HPDE6-E6E7 (cell line): ENCODE data around the gene DOCK10.
A peak's percentile ranks its signal among the peaks of the same experiment; 100 is the strongest.

Source experiments
- DNase-seq: peaks from one replicate; pipeline ENCODE4 v3.0.0; 2011; ENCODE audit warnings: missing footprints; ENCODE audit errors: extremely low spot score

The DOCK10 gene

DNA sequence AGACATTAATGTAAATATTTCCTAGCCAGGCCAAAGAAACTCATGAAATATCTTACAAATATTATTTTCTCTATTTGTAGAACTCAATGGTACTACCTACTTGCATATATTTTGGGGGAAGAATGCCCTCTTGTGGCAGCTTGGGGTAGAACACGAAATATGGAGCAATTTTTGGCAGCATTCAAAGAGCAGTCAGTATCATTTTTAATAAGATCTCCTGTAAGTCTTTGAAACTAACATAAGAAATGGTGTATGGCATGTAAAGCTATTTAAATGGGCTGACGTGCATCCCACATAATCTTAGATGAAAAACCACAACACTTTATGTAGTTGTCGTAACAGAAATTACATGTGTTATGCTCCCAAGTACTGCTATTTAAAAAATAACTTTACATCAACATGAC lies 263.8 kb downstream of the DOCK10 start:
- DNase-seq, result peak; percentile 17

DNA sequence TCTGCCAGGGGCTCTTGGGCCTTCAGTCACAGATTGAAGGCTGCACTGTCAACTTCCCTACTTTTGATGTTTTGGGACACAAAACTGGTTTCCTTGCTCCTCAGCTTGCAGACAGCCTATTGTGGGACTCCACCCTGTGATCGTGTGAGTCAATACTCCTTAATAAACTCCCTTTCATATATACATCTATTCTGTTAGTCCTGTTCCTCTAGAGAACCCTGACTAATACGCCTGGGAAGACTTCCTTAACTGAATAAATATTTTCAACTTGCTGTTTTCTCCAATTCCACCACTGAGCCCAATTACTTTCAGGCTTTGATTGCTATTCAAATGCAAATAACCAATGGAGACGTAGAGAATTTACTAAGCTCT lies 264.7 kb downstream of the DOCK10 start:
- DNase-seq, result no peak

DNA sequence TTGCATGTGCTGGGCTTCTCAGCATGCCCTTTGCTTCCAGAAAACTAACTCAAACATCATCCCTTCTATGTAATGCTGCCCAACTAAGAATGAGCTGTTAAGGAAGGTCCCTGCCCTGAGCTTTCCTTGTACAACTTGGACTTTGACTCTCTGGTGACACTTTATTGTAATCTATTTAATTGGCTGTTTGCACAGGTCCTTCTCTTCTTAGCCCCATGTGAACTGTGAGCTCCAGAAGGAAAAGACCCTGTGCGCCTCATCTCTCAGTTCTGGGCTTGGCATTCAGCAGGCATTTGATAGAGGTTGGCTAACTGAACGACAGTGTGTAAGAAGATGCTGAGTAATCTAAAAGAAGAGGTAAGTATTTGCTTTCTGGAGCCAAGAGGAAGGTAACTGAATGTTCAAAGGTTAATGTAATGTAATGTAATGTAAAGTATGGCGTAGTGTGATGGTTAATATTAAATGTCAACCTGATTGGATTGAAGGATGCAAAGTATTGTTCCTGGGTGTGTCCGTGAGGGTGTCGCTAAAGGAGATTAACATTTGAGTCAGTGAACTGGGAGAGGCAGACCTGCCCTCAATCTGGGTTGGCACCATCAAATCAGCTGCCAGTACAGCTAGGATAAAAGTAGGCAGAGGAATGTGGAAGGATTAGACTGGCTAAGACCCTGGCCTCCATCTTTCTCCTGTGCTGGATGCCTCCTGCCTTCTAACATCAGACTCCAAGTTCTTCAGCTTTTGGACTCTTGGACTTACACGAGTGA lies 265.3 kb downstream of the DOCK10 start:
- DNase-seq, result no peak

DNA sequence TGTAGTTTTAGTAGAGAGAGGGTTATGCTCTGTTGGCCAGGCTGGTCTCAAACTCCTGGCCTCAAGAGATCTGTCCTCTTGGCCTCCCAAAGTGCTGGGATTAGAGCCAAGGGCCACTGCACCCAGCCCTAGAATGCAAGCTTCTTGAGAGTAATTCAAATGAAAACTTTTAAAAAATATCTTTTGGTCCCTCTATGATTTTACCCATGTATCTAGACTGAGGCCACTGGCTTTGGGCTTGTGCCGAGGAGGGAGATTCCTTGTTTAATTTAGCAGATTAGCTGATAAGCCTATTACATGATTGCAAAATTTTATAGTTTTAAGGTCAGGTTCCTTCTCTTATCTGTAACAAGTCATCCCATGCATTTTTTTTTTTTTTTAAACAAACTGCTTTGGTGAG lies 266.6 kb downstream of the DOCK10 start:
- DNase-seq, result no peak

DNA sequence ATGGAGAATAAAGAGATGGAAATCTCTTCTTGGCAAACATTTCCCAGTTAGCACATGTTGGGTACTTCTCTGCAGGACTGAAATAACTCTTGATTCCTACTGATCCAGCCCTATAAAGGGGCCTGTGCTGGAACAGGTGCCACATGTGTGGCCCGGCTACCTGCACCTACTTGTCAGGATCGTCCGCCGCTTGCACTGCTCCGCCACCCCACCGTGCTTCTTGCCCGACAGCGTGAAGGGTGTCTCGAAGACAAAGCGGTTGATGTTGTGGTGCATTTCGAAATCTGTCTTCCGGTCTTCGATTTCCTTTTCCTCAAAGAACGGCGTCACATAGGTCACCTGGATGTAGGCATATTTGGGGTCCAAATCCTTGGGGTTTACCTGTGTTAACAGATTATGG lies 267.5 kb downstream of the DOCK10 start:
- DNase-seq, result no peak

DNA sequence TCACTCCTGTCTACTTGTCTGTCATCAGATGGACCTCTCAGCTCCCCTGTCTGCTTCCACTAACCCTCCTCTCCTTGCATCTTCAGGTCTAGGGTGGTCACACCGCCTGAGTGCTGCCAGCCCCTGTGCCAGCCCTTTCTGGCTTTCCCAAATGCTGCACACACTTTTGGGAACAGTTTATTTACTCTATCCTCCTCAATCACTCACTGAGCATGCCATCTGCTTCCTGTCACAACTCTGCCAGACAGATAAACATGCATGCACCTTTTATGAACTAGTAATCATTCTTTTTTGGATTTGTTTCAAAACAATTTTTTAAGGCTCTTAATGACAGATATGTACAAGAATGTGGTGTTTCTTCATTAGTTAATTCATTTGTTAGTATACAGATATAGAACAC lies 269.8 kb downstream of the DOCK10 start:
- no peak for DNase-seq

DNA sequence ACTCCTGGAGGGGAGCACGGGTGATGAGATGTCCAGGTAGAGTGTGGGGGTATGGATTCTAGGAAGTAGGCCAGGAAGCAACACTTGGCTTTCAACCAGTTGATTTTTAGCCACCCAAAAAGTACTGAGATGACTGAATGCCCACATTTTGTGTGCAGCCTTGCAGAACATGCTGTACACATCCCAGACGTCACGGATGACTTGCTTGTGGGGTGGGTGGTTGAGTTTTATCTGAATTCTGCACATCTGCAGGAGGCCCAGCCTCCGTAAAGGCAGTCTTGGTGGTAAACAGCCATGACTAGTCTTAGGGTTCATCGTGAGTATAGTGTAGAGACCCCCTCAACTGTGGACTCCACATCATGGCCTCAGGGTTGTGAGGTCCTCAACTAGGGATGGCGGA lies 272.8 kb downstream of the DOCK10 start:
- no peak for DNase-seq

DNA sequence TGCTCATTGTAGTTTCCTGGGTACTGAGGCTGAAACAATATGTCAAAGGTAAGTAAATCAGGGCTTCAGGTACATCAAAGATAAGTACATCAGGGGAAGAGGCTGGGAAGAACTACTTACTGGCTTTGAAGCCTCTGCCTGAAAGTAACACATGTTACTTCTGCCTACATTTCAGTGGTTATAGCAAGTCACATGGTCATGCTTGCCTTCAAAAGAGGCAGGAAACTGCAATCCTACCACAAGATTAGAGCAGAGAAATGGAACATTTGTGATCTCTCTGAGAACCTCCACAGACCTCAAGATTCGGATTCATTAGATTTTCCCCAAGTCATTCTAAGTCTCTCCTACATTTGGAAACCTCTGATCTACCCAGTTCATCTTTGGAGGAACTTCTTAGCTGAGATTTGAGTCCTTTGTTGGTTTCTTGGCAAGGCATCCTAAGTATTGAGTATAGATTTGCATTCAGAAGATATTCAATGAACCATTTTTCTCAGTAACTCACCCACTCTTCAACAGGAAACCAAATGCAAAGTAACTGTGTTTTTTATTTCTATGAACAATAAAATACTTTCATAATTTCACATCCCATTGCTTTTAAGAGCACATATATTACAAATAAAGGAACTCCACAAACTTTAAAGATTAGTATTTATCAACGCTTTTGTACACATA lies 277.6 kb downstream of the DOCK10 start:
- DNase-seq, result no peak

DNA sequence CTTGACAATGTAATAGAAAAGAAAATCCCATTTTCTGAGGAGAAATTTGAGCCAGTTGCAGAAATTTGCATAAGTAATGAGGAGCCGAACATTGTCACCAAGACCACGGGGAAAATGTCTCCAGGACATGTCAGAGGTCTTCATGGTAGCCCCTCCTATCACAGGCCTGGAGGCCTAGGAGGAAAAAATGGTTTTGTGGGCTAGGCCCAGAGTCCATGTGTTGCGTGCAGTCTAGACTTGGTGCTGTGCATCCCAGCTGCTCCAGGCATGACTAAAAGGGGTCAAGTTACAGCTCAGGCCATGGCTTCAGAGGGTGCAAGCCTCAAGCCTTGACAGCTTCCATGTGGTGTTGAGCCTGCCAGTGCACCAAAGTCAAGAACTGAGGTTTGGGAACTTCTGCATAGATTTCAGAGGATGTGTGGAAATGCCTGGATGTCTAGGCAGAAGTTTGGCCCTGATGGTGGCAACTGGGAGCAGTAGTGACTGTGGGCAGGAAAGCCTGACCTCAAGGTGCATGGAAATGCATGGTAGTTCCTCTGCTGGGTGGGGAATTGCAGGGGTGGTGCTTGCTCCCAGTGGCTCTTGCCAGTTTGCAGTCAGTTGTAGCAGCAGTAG lies 284.2 kb downstream of the DOCK10 start:
- no peak for DNase-seq

DNA sequence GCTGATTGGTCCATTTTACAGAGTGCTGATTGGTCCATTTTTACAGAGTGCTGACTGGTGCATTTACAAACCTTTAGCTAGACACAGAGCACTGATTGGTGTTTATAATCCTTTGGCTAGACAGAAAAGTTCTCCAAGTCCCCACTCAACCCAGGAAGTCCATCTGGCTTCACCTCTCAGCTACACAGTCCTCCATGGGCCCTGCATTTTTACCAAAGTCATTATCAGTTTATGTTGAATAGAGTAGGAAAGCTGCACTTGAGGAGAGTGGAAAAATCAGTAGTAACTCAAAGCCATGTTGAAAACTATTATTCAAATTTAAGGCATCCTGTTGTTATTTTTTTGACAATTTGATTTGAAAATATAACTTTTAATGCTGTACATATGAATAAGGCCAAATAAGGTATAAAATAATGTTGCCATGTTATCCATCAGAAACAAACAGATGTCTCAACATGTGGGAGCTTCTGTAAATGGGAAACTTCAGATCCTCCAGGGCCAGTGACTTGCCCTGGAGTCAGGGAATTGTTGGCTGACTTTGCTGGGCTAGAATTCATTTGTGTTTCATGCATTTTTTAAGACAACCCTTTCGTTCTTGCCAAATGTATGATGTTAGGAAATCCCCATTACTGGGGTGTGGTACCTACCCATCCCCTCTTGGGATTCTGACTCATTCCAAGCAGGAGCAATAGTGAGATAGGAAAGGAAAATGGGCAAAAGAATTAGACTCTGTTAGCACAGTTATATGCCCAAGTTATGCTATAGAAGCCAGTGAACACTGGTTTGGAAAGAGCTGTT lies 288.3 kb downstream of the DOCK10 start:
- DNase-seq, result no peak

DNA sequence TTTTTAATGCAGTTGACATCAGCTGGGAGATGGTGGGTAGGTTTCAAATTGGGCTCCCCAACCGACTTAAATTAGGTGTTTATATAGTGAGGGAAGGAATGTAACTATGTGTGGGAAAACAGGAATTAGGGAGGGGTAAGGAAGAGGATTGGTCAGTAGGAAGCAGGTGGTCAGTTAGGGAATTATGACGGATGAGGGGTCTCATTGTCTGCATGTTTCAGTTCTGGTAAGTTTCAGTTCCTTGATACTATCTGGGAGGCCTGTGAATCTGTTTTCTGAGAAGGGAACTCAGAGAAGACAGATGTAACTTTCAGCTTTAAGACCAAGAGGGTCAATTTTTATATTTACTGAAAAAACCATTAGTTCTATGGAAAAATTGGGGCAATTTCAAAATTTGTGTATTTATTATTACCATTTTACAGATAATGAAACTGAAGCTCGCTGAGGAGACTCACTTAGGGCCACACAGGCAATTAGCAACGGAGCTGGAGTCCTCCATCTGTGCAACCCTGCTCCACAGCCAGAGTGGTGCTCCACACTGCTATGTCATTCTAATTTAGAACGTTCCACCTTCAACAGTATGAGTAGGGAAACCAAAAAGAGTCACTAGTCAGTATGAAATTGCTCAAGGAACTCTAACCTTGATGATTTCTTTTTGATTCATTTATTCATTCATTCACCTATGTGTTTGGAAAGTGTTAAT lies 290.1 kb downstream of the DOCK10 start:
- DNase-seq, result no peak

DNA sequence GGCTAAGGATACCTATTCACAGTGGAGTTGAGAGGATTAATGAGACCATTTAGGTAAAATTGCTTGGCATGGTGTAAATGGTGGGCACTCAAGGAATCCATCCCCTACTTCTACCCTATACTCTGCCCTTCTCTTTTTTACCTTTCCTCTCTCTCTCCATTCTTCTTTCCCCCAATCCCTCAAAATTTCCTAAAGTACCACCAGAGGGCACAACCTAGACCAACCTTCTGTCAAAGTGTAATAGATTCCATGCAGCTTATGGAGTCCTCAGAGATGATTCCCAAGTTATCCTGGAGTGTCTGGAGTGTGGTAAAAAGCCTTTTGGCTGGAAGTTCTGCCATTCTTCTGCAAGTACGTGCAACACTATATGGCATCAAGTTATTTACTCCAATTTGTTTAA lies 293.1 kb downstream of the DOCK10 start:
- DNase-seq, result no peak

DNA sequence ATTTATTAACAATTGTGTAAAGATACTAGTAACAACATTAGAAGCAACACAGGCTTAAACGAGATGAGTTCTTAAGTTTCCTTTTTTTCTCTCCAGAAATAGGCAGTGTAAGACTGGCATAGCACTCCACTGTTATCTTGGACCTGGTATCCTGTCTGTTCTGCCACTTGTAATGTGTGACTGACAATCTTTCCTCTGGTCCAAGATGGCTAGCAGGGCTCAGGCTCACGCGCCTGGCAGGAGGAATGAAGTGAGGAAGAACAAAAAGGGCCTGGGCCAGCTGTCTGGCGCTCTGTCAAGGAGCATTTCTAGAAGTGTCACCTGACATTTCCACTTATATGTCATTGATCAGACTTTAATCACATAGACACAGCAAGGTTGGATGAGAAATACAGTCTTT lies 294.5 kb downstream of the DOCK10 start:
- DNase-seq, result no peak

DNA sequence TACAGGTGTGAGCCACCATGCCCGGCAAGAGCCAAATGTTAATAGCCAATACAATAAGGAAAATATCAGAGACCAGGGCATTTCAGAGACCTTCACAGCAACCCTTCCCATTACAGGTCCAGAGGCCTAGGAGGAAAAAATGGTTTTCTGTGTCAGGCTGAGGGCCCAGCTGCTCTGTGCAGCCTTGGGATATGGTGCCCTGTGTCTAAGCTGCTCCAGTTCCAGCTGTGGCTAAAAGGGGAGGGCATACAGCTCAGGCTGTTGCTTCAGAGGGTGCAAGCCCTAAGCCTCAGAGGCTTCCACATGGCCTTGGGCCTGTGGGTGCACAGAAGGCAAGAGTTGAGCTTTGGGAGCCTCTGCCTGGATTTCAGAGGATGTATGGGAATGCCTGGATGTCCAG lies 306.0 kb downstream of the DOCK10 start:
- DNase-seq, result no peak

DNA sequence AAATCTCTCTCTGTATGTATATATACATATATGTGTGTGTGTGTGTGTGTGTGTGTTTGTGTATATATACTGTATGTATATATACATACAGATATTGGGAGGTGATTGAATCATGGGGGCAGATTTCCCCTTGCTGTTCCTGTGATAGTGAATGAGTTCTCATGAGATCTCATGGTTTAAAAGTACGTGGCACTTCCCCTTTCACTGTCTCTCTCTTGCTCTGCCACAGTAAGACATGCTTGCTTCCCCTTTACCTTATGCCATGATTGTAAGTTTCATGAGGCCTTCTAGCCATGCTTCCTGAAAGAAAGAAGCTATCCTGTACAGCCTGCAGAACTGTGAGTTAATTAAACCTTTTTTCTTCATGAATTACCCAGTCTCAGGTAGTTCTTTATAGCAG lies 307.3 kb downstream of the DOCK10 start:
- no peak for DNase-seq

DNA sequence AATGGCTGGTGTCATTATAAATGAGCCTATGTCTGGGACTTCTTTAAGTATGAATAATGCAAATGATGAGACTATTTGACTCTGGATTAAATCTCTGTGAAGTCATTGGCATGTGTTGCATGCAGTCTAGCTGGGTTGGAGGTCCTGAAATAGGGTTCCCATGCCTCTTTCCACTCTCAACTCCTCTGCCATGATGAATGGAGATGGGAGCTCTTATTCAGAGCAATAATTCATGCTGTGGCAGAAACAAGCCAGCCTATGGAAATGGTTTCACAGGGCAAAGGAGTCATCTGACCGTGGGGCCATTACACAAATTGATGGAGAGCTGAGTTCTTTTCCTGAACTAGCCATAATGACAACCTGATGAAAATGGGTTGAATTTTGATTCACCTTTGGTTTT lies 310.6 kb downstream of the DOCK10 start:
- no peak for DNase-seq

DNA sequence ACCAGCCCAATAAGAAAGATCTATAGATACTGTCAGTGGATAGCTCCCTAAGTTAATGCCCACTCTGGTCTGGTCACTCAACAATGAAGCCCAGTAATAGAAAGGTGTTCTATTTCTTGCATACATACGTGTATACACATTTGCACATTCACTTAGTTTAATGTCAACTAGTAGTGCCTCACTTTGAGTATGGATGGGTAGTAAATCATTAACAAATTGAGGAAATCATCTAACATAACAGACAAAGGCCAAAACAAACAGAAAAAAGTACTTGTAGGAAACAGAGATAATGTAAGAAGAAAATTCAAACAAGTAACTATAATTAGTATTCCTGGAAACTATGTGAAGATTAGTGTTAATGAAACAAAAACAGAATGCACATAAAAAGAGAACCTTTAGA lies 312.8 kb downstream of the DOCK10 start:
- no peak for DNase-seq

DNA sequence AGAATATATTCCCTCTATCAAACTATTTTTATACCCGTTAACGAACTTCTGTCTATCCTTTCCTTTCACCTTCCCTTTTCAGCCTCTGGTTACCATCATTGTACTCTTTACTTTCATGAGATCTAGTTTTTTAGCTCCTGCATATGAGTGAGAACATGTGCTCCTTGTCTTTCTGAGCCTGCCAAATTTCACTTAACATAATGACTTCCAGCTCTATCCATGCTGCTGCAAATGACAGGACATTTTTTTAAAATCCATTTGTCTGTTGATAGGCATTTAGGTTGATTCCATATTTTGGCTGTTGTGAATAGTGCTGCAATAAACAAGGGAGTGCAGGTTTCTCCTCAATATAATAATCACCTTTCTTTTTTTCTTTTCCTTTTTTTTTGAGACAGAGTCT lies 317.9 kb downstream of the DOCK10 start:
- no peak for DNase-seq

DNA sequence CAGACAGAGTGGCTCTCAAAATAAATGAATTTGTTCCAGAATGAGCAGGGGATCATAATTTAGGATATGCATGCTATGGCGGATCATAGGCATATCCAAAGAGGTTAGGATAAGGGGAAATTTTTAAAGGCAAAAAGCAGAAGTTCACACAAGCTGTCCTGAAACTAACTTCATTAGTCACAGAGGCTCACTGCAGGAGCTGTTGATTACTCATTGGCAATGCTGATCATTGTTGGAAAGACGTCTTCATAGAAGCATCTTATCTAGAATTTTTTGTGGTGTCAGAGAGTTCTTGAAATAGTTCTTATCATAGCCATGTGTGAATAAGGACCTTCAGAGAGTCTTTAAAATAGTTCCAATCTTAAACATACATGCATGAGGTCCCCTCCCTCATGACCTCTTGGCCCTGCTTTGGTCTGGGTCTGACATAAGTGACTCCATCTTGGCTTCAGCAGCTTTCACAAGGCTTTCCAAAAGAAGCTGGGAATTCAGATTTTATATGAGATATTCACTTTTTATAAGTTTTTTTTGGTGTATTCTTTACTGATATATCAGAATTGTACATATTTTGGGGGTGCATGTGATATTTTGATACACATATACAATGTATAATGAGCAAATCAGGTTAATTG lies 318.6 kb downstream of the DOCK10 start:
- DNase-seq, result no peak

DNA sequence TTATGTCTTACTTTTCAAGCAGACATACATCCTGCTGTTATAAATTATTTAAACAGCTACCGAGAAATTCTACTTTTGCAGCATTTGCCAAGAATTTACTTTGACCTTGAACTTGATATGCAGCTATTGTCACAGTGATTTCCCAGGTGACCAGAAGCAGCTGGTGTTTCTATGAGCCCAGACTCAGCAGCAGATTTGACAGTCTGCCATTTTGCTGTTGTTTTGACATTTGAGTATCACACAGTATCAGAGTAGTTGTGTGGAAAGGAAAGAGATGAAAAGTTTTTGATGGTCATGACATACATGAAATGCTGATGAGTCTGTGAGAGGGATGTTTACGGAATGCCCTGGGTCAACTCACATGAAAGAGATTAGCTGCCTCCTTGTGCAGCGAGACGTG lies 319.5 kb downstream of the DOCK10 start:
- DNase-seq, result no peak

DNA sequence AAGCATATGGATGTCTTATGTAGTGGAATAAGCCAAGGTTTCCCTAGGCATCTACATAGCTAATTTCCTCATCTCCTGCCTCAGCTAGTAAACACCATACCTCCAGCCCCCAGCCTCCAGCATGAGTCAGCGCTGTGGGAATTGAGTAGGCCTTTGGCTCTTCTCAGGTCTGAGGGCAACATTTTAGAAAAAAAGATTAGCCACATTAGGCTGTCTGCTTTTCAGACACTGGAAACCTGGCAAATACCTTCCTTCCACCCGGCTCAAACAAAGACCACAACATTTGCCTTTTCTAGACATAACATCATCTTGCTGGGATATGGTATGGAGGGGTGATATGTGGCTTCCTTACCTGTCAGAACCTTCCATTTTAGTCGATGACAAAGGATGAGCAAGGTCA lies 320.0 kb downstream of the DOCK10 start:
- no peak for DNase-seq
